Peyer's patch (tissue), 4 donors: Measurements from ENCODE around the gene ASCL2. TPM values are rescaled to one million over a fixed set of nuclear protein-coding genes. Genes with fewer than 3 reads are reported as not detected.

Experiments
- DNase-seq, 3 donors: peaks; one replicate each; pipeline ENCODE4 v3.0.0-alpha.2; 2017 to 2019
- H3K27ac ChIP-seq, 4 donors: fragments of 200-600 bp; sonication (generic); one replicate each; pipeline ENCODE4 v1.5.1; 2016 to 2019
- H3K27me3 ChIP-seq, 2 donors: fragments of 200-600 bp; sonication (generic); one replicate each; pipeline ENCODE4 v1.5.1; 2019
- H3K36me3 ChIP-seq, 3 donors: fragments of 200-600 bp; sonication (generic); one replicate each; pipeline ENCODE4 v1.5.1; 2016 to 2019
- H3K4me1 ChIP-seq, 4 donors: fragments of 200-600 bp; sonication (generic); one replicate each; pipeline ENCODE4 v1.5.1; 2016 to 2019
- H3K4me3 ChIP-seq, 4 donors: fragments of 200-600 bp; sonication (generic); 1 replicate in 3 of 4; 2 replicates in 1 of 4; pipeline ENCODE4 v1.5.1; 2016 to 2019; ENCODE audit warnings: mild to moderate bottlenecking in 1 of 4
- H3K9me3 ChIP-seq, 4 donors: fragments of 200-600 bp; sonication (generic); one replicate each; pipeline ENCODE4 v1.5.1; 2016 to 2019; ENCODE audit warnings: mild to moderate bottlenecking in 1 of 4
- POLR2A ChIP-seq, 2 donors: fragments of 450-650 bp; IDR thresholded peaks; one replicate each; pipeline ENCODE4 v1.5.1; 2017; ENCODE audit warnings: antibody characterized with exemption in 2 of 2, mild to moderate bottlenecking in 2 of 2, moderate library complexity in 2 of 2
- total RNA-seq, 4 donors: library from RNA; depleted of rRNA; stranded (reverse); fragments of >200 nt; gene quantifications; one replicate each; pipeline ENCODE4 v1.1.0, GENCODE V29; 2016
- TF ChIP-seq, protein P1 (sequence below), 6 experiments: fragments of 450-650 bp in 4 of 6; fragments of 200-600 bp in 2 of 6; sonication (generic) in 1 of 6; IDR thresholded peaks; one replicate each; pipeline ENCODE4 v1.5.1; 2017 to 2019; ENCODE audit warnings: antibody characterized with exemption in 6 of 6, mild to moderate bottlenecking in 3 of 6, moderate library complexity in 1 of 6

Gene ASCL2
- total RNA-seq, 4 donors from 2014 or later: 7.5 to 11.9 (median 8.4) TPM

DNA sequence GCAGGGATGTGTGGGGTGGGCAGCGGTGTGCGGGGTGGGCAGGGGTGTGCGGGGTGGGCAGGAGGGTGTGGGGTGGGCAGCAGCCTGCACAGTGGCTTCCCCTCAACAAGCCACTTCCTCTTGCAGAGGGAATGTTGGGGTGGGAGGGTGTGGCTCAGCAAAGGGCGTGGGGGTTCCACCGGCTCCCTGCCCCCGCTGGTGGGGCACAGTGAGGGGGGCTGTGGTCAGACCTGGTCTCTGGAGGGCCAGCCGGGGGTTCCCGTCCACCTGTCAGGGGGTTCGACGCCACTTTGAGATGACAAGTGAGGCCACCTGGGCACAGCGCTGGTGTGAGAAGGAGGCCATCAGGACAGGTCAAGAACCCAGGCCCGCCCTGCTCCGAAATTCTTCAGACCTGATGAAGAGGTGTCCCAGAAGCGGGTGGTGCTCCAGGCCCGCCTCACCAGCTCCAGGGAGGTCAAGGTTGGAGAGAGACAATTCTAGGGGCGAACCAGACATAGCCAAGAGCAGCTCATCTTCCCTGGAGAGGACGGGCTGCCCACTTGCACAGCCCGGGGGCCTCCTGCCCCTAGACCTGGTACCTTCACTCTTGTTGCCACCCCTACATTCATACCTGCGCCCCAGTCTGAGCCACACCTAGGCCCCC lies 30.0 kb upstream of the ASCL2 start:
- DNase-seq: peak; percentile 36 to 62 (median 46)
- Histone ChIP-seq H3K4me1 (peaks cover 0 to 31% (median 12%) of the 10 kb centered on the region in 4 donors), H3K36me3 (no peaks in the 10 kb centered on the region), H3K27me3 (no peaks in the 10 kb centered on the region), H3K9me3 (no peaks in the 10 kb centered on the region), H3K27ac (peak overlapping the region in 3 of 4 donors; percentile 30 to 79 (median 62)), H3K4me3 (peak overlapping the region in 2 of 4 donors; percentile 17 to 41)
- TF ChIP-seq POLR2A (IDR thresholded peaks at IDR 0.05): no peak
- TF ChIP-seq, protein P1, sequence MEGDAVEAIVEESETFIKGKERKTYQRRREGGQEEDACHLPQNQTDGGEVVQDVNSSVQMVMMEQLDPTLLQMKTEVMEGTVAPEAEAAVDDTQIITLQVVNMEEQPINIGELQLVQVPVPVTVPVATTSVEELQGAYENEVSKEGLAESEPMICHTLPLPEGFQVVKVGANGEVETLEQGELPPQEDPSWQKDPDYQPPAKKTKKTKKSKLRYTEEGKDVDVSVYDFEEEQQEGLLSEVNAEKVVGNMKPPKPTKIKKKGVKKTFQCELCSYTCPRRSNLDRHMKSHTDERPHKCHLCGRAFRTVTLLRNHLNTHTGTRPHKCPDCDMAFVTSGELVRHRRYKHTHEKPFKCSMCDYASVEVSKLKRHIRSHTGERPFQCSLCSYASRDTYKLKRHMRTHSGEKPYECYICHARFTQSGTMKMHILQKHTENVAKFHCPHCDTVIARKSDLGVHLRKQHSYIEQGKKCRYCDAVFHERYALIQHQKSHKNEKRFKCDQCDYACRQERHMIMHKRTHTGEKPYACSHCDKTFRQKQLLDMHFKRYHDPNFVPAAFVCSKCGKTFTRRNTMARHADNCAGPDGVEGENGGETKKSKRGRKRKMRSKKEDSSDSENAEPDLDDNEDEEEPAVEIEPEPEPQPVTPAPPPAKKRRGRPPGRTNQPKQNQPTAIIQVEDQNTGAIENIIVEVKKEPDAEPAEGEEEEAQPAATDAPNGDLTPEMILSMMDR (IDR thresholded peaks at IDR 0.05): no peak

DNA sequence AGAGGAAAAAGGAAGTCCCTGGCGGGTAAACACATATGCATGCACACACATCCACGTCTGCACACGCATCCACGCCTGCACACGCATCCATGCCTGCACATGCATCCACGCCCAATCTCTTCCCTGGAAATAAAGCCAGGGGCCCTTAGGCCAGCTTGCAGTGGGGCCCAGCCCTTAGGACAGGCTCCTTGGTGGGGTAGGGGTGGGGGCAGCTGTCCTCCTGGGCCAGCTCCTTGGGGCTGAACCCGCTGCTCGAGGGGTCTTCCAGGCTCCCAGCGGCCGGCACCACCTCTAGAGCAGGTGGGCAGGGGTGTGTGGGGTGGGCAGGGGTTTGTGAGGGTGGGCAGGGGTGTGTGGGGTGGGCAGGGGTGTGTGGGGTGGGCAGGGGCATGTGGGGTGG lies 29.4 kb upstream of the ASCL2 start:
- peak in 2 of 3 donors; percentile 9 to 34 for DNase-seq
- TF ChIP-seq, protein P1 (IDR thresholded peaks at IDR 0.05): no peak
- no peak for TF ChIP-seq POLR2A (IDR thresholded peaks at IDR 0.05)
- Histone ChIP-seq H3K9me3 (no peaks in the 10 kb centered on the region), H3K4me3 (no peak overlapping the region), H3K27me3 (no peaks in the 10 kb centered on the region), H3K36me3 (no peaks in the 10 kb centered on the region), H3K4me1 (peaks cover 0 to 26% (median 9%) of the 10 kb centered on the region in 4 donors), H3K27ac (no peak overlapping the region)

DNA sequence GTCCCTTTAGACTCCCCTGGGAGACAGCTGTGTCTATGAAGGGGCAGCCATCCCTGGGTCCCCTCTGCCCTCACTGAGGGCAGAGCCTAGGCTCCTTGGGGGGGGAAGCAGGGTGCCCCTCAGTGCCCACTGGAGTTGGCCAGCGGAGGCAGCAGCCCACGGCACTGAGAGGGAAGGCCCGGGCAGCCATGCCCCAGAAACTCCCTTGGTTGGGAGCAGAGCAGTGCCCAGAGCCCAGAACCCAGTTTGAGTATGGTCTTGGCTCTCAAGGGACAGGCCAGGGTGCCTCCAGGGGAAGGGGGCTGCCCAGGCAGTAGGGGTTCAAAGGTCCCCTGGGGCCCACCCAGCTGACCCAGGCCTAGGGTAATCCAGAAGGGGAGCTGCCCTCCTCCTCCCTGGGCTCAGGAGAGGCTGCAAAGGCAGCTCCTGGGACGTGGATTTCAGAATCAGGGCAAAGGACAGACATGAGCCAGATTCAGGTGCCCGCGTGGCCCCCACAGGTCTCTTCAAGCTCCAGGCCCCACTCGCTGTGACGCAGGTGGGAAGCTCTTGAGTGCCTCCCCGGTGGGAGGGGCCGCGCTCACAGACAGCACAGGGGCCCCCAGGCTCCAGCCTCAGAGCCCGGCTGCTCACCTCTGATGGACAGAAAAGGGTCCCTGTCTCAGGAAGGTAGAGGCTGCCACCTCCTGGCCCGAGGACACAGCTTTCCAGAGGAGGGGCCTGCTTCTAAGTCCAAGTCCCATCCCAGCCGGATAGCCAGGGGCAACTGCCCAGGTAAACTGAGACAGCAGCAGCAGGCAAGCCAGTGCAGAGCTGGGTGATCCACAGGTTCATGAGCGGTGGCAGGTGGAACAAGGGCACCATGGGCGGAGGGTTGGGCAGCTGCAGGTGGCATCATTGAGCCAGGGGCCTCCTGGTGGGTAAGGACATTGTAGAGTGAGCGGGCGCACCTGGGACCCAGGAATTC lies 28.7 kb upstream of the ASCL2 start:
- peaks cover 0 to 26% (median 6%) of the 10 kb centered on the region in 4 donors for H3K4me1 ChIP-seq

DNA sequence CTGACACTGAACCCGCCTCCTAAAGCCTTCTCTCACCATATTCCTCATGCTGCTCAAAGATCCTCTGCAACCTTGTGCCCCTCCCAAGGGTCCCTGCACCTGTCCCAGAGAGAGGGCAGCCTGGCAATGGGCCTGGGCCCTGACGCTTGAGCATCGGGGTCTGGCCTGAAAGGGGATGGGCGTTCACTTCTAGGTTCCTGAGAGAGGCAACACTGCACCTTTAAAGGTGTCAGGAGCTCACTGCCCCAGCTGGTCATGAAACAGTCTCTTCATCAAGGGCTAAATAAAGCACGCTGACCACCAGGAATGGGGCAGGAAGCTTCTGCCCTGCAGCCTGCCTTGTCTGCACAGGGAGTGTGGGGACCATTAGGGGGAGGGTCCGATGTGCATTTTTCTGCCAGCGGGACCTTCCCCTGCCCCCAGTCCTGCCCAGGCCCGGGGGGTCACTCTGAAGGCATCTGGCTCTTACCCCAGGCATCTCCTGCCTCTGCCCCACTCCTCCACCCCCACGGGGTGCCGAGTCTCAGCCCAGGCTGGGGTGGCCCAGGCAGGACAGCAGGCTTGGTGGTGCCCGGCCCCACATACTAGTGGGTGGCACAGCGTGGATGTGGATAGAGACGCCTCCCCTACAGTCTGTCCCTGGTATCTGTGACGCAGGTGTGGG lies 27.9 kb upstream of the ASCL2 start:
- Histone ChIP-seq H3K4me3 (no peak overlapping the region), H3K27me3 (no peaks in the 10 kb centered on the region), H3K27ac (no peak overlapping the region), H3K36me3 (no peaks in the 10 kb centered on the region), H3K9me3 (no peaks in the 10 kb centered on the region), H3K4me1 (peaks cover 0 to 24% (median 6%) of the 10 kb centered on the region in 4 donors)
- DNase-seq: peak in 2 of 3 donors; percentile 14 to 38
- TF ChIP-seq, protein P1 (IDR thresholded peaks at IDR 0.05): no peak
- no peak for TF ChIP-seq POLR2A (IDR thresholded peaks at IDR 0.05)

More for the DNA sequence above, 28.7 kb upstream of the ASCL2 start:
- H3K27ac ChIP-seq: no peak overlapping the region
- no peak overlapping the region for H3K4me3 ChIP-seq
- TF ChIP-seq POLR2A (IDR thresholded peaks at IDR 0.05): no peak
- TF ChIP-seq, protein P1 (IDR thresholded peaks at IDR 0.05): peak in 4 of 6 experiments; percentile 18 to 51 (median 46)
- no peaks in the 10 kb centered on the region for H3K9me3 ChIP-seq
- no peaks in the 10 kb centered on the region for H3K36me3 ChIP-seq
- peak; percentile 17 to 65 (median 54) for DNase-seq
- no peaks in the 10 kb centered on the region for H3K27me3 ChIP-seq

DNA sequence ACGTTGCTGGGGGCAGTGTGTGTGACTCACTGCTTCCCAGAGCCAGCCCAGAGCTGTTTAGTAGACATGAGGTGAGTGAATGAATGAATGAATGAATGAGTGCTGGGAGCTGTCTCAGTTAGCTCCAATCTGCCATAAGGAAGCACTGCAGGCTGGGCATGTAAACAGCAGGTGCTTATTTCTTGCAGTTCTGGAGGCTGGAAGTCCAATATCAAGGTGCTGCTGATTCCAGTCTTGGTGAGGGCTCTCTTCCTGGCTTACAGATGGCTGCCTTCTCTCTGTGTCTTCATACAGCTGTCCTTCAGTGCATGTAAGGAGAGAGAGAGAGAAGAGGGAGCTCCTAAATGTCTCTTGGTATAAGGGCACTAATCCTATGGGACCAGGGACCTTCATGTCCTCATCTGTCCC lies 27.2 kb upstream of the ASCL2 start:
- no peaks in the 10 kb centered on the region for H3K27me3 ChIP-seq
- H3K36me3 ChIP-seq: no peaks in the 10 kb centered on the region
- TF ChIP-seq, protein P1 (IDR thresholded peaks at IDR 0.05): no peak
- no peak for TF ChIP-seq POLR2A (IDR thresholded peaks at IDR 0.05)
- H3K4me1 ChIP-seq: peaks cover 0 to 18% (median 6%) of the 10 kb centered on the region in 4 donors
- no peak for DNase-seq
- H3K9me3 ChIP-seq: no peaks in the 10 kb centered on the region
- H3K4me3 ChIP-seq: no peak overlapping the region
- no peak overlapping the region for H3K27ac ChIP-seq
